ENCODE data around the gene ARHGEF9.

Gene ARHGEF9

GRCh38 chrX:63747331-63747730 lies 37.7 kb downstream of the ARHGEF9 start:
- FAIRE-seq = no peak
- no peak for DNase-seq (ENCODE audit: extremely low spot score, insufficient read length, low read depth)

- no peak for FAIRE-seq
- DNase-seq (ENCODE audit: extremely low spot score, insufficient read length, low read depth) = no peak
Observed at GRCh38 chrX:63746715-63747114, 38.3 kb downstream of the ARHGEF9 start.

- DNase-seq (ENCODE audit: extremely low spot score, insufficient read length, low read depth) (no peak), FAIRE-seq (peak; percentile 67)
Observed at GRCh38 chrX:63746278-63746677, 38.7 kb downstream of the ARHGEF9 start.

- FAIRE-seq (no peak), DNase-seq (ENCODE audit: extremely low spot score, insufficient read length, low read depth) (no peak)
Observed at GRCh38 chrX:63744850-63745394, 40.1 kb downstream of the ARHGEF9 start.

- FAIRE-seq (peak; percentile 26), DNase-seq (ENCODE audit: extremely low spot score, insufficient read length, low read depth) (no peak)
Observed at GRCh38 chrX:63743596-63743995, 41.4 kb downstream of the ARHGEF9 start.

GRCh38 chrX:63740382-63740781 lies 44.6 kb downstream of the ARHGEF9 start:
- no peak for DNase-seq (ENCODE audit: extremely low spot score, insufficient read length, low read depth)

GRCh38 chrX:63739885-63740284 lies 45.1 kb downstream of the ARHGEF9 start:
- no peak for DNase-seq (ENCODE audit: extremely low spot score, insufficient read length, low read depth)
- FAIRE-seq = no peak

More at GRCh38 chrX:63740382-63740781, 44.6 kb downstream of the ARHGEF9 start:
- peak; percentile 89 for FAIRE-seq

- peak; percentile 85 for FAIRE-seq
- no peak for DNase-seq (ENCODE audit: extremely low spot score, insufficient read length, low read depth)
Observed at GRCh38 chrX:63738696-63739095, 46.3 kb downstream of the ARHGEF9 start.

- FAIRE-seq = peak; percentile 70
- DNase-seq (ENCODE audit: extremely low spot score, insufficient read length, low read depth) = no peak
Observed at GRCh38 chrX:63737131-63737921, 47.7 kb downstream of the ARHGEF9 start.

GRCh38 chrX:63735882-63736281 lies 49.1 kb downstream of the ARHGEF9 start:
- FAIRE-seq = no peak
- DNase-seq (ENCODE audit: extremely low spot score, insufficient read length, low read depth) = no peak

- FAIRE-seq (no peak), DNase-seq (ENCODE audit: extremely low spot score, insufficient read length, low read depth) (no peak)
Observed at GRCh38 chrX:63720293-63720692, 64.7 kb downstream of the ARHGEF9 start.

GRCh38 chrX:63719633-63720032 lies 65.4 kb downstream of the ARHGEF9 start:
- no peak for DNase-seq (ENCODE audit: extremely low spot score, insufficient read length, low read depth)
- no peak for FAIRE-seq

GRCh38 chrX:63718010-63718694 lies 66.9 kb downstream of the ARHGEF9 start:
- DNase-seq (ENCODE audit: extremely low spot score, insufficient read length, low read depth) = no peak
- FAIRE-seq = no peak

- FAIRE-seq = no peak
- DNase-seq (ENCODE audit: extremely low spot score, insufficient read length, low read depth) = no peak
Observed at GRCh38 chrX:63713526-63713925, 71.5 kb downstream of the ARHGEF9 start.

- FAIRE-seq (no peak), DNase-seq (ENCODE audit: extremely low spot score, insufficient read length, low read depth) (no peak)
Observed at GRCh38 chrX:63708801-63709200, 76.2 kb downstream of the ARHGEF9 start.

- DNase-seq (ENCODE audit: extremely low spot score, insufficient read length, low read depth) (no peak), FAIRE-seq (no peak)
Observed at GRCh38 chrX:63702556-63702955, 82.5 kb downstream of the ARHGEF9 start.

- FAIRE-seq (peak; percentile 94), DNase-seq (ENCODE audit: extremely low spot score, insufficient read length, low read depth) (no peak)
Observed at GRCh38 chrX:63686878-63687714, 97.9 kb downstream of the ARHGEF9 start.

GRCh38 chrX:63680423-63680822 lies 104.6 kb downstream of the ARHGEF9 start:
- FAIRE-seq (no peak), DNase-seq (ENCODE audit: extremely low spot score, insufficient read length, low read depth) (no peak)

- FAIRE-seq (no peak), DNase-seq (ENCODE audit: extremely low spot score, insufficient read length, low read depth) (no peak)
Observed at GRCh38 chrX:63679432-63679831, 105.6 kb downstream of the ARHGEF9 start.

GRCh38 chrX:63675716-63676115 lies 109.3 kb downstream of the ARHGEF9 start:
- FAIRE-seq = no peak
- DNase-seq (ENCODE audit: extremely low spot score, insufficient read length, low read depth) = no peak

All from GM18507 (cell line).